Measurements from ENCODE around the gene VRK3.

The VRK3 gene

GRCh38 chr19:49981603-49982593, 43.3 kb downstream of the VRK3 start:
- no peak for TF ChIP-seq CTCF (IDR thresholded peaks at IDR 0.05; ENCODE audit: insufficient read depth, low read length, missing control alignments)
- DNase-seq (ENCODE audit: low read depth, low spot score), result no peak
- H3K4me3 ChIP-seq (ENCODE audit: low read depth, low read length), result no peak overlapping the region
- ChIA-PET CTCF (interaction anchor here (1.1 to 7.8 kb wide), 5 partner anchors 11 to 45 kb away, joined by 3 to 72 read pairs (median 6); no protein-coding TSS in a partner anchor), POLR2A (no interaction called here)

- POLR2A ChIA-PET, result interaction anchor here (0.6 kb wide), 1 partner anchor 24 kb away, joined by 3 read pairs; no protein-coding TSS in a partner anchor
These were observed 46.8 kb downstream of the VRK3 start for GRCh38 chr19:49978324-49978723.

GRCh38 chr19:49977881-49978280, 47.3 kb downstream of the VRK3 start:
- TF ChIP-seq CTCF (IDR thresholded peaks at IDR 0.05; ENCODE audit: insufficient read depth, low read length, missing control alignments), result no peak
- DNase-seq (ENCODE audit: low read depth, low spot score), result no peak
- CTCF ChIA-PET, result interaction anchor here (3.6 kb wide), 1 partner anchor 40 kb away, joined by 19 read pairs; no protein-coding TSS in a partner anchor
- POLR2A ChIA-PET, result interaction anchor here (0.6 kb wide), 1 partner anchor 23 kb away, joined by 3 read pairs; no protein-coding TSS in a partner anchor
- no peak overlapping the region for H3K4me3 ChIP-seq (ENCODE audit: low read depth, low read length)

More at GRCh38 chr19:49978324-49978723, 46.8 kb downstream of the VRK3 start:
- CTCF ChIA-PET, result interaction anchor here (3.6 kb wide), 1 partner anchor 41 kb away, joined by 19 read pairs; no protein-coding TSS in a partner anchor
- no peak overlapping the region for H3K4me3 ChIP-seq (ENCODE audit: low read depth, low read length)
- TF ChIP-seq CTCF (IDR thresholded peaks at IDR 0.05; ENCODE audit: insufficient read depth, low read length, missing control alignments), result no peak
- DNase-seq (ENCODE audit: low read depth, low spot score), result no peak

- ChIA-PET CTCF (interaction anchor here (3.6 kb wide), 1 partner anchor 39 kb away, joined by 19 read pairs; no protein-coding TSS in a partner anchor), POLR2A (no interaction called here)
- no peak for DNase-seq (ENCODE audit: low read depth, low spot score)
- TF ChIP-seq CTCF (IDR thresholded peaks at IDR 0.05; ENCODE audit: insufficient read depth, low read length, missing control alignments), result no peak
- H3K4me3 ChIP-seq (ENCODE audit: low read depth, low read length), result no peak overlapping the region
These were observed 48.1 kb downstream of the VRK3 start for GRCh38 chr19:49977076-49977475.

GRCh38 chr19:49976496-49976895, 48.7 kb downstream of the VRK3 start:
- ChIA-PET CTCF (interaction anchor here (1.0 kb wide), 1 partner anchor 39 kb away, joined by 3 read pairs; no protein-coding TSS in a partner anchor), POLR2A (no interaction called here)
- H3K4me3 ChIP-seq (ENCODE audit: low read depth, low read length), result no peak overlapping the region
- TF ChIP-seq CTCF (IDR thresholded peaks at IDR 0.05; ENCODE audit: insufficient read depth, low read length, missing control alignments), result no peak
- no peak for DNase-seq (ENCODE audit: low read depth, low spot score)

GRCh38 chr19:49975051-49975450, 50.1 kb downstream of the VRK3 start:
- TF ChIP-seq CTCF (IDR thresholded peaks at IDR 0.05; ENCODE audit: insufficient read depth, low read length, missing control alignments), result no peak
- ChIA-PET CTCF (interaction anchor here (1.7 kb wide), 1 partner anchor 37 kb away, joined by 5 read pairs; no protein-coding TSS in a partner anchor), POLR2A (no interaction called here)
- H3K4me3 ChIP-seq (ENCODE audit: low read depth, low read length), result no peak overlapping the region
- DNase-seq (ENCODE audit: low read depth, low spot score), result no peak
